Cerebellar cortex (tissue), 1 donor: ENCODE data around the gene EIPR1.

Experiments
- DNase-seq: peaks from one replicate; pipeline ENCODE4 v3.0.0-alpha.2; 2015; ENCODE audit warnings: low spot score

Gene EIPR1

GRCh38 chr2:3174626-3175567, 202.7 kb downstream of the EIPR1 start:
- DNase-seq, result no peak

- DNase-seq, result no peak
Observed at GRCh38 chr2:3173031-3173430, 204.6 kb downstream of the EIPR1 start.

GRCh38 chr2:3172265-3172935, 205.2 kb downstream of the EIPR1 start:
- DNase-seq, result no peak

- no peak for DNase-seq
Observed at GRCh38 chr2:3171564-3172264, 205.9 kb downstream of the EIPR1 start.

- DNase-seq, result no peak
Observed at GRCh38 chr2:3170792-3171455, 206.7 kb downstream of the EIPR1 start.

GRCh38 chr2:3169106-3169870, 208.3 kb downstream of the EIPR1 start:
- no peak for DNase-seq

- no peak for DNase-seq
Observed at GRCh38 chr2:3168230-3168891, 209.3 kb downstream of the EIPR1 start.

- no peak for DNase-seq
Observed at GRCh38 chr2:3163401-3163800, 214.2 kb downstream of the EIPR1 start.

- no peak for DNase-seq
Observed at GRCh38 chr2:3162442-3163077, 215.1 kb downstream of the EIPR1 start.

- no peak for DNase-seq
Observed at GRCh38 chr2:3160751-3161330, 216.8 kb downstream of the EIPR1 start.

- DNase-seq, result no peak
Observed at GRCh38 chr2:3159782-3160545, 217.7 kb downstream of the EIPR1 start.

GRCh38 chr2:3154700-3155099, 222.9 kb downstream of the EIPR1 start:
- DNase-seq, result no peak

- DNase-seq, result no peak
Observed at GRCh38 chr2:3154146-3154545, 223.5 kb downstream of the EIPR1 start.

GRCh38 chr2:3151153-3151918, 226.3 kb downstream of the EIPR1 start:
- DNase-seq, result no peak

- DNase-seq, result no peak
Observed at GRCh38 chr2:3149441-3150217, 228.0 kb downstream of the EIPR1 start.

GRCh38 chr2:3148716-3149115, 228.9 kb downstream of the EIPR1 start:
- DNase-seq, result no peak
